Measurements from ENCODE around the gene MPPED1. TPM values are rescaled to one million over a fixed set of nuclear protein-coding genes. Genes with fewer than 3 reads are reported as not detected.

Gene MPPED1
- total RNA-seq, 2 donors from 2014 or later: not detected

DNA sequence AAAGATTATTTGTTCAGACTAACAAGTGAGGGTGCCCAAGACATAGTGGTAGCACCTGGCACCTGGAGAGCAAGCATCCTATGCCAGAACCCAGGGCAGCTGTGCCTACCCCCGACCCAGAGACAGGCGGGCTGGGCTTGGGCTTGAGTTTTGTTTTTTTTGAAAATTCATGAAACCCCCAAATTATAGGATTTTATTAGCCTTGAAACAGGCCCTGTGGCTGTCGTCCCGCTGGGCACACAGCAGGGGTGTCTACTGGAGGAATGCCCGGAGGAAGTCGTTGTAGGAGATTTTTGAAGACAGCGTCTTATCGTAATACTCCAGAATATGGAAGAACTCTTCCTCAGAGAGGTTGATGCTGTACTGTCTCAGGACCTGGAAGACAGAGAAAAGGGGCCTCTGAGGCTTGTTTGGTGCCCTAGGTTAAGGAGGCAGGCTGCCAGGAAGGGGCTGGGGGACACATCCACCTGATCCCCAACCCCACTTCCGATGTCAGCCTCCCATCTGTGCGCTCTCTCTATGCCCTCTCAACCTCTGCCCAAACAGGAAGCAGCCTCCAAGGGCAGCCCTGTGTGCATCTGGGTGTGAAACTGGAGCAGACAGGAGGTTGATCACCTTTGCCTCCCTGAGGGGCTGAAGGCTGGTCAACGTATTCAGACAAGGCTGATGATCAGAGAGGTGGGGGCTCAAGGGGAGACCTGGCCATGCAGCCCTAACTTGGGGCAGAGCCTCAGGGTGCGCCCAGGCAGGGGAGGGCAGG lies 117.0 kb downstream of the MPPED1 start:
- intact Hi-C loops (cut with DNase I): no loop called here
- Histone ChIP-seq H3K4me1 (no peaks in the 10 kb centered on the region), H3K9me3 (no peaks in the 10 kb centered on the region), H3K4me3 (no peak overlapping the region), H3K27ac (no peak overlapping the region), H3K27me3 (no peaks in the 10 kb centered on the region), H3K36me3 (replicated peaks in 1 of 2; ENCODE audit: insufficient read depth in 1 of 2, low read depth in 2 of 2) (no peaks in the 10 kb centered on the region)
- no peak for DNase-seq
- no peak for ATAC-seq
- WGBS, 2 donors: 61 to 73% methylated on average over 12 of the region's 12 CpGs
- no peak for TF ChIP-seq POLR2A (IDR thresholded peaks at IDR 0.05)
- TF ChIP-seq, protein P1, sequence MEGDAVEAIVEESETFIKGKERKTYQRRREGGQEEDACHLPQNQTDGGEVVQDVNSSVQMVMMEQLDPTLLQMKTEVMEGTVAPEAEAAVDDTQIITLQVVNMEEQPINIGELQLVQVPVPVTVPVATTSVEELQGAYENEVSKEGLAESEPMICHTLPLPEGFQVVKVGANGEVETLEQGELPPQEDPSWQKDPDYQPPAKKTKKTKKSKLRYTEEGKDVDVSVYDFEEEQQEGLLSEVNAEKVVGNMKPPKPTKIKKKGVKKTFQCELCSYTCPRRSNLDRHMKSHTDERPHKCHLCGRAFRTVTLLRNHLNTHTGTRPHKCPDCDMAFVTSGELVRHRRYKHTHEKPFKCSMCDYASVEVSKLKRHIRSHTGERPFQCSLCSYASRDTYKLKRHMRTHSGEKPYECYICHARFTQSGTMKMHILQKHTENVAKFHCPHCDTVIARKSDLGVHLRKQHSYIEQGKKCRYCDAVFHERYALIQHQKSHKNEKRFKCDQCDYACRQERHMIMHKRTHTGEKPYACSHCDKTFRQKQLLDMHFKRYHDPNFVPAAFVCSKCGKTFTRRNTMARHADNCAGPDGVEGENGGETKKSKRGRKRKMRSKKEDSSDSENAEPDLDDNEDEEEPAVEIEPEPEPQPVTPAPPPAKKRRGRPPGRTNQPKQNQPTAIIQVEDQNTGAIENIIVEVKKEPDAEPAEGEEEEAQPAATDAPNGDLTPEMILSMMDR (IDR thresholded peaks at IDR 0.05): no peak

DNA sequence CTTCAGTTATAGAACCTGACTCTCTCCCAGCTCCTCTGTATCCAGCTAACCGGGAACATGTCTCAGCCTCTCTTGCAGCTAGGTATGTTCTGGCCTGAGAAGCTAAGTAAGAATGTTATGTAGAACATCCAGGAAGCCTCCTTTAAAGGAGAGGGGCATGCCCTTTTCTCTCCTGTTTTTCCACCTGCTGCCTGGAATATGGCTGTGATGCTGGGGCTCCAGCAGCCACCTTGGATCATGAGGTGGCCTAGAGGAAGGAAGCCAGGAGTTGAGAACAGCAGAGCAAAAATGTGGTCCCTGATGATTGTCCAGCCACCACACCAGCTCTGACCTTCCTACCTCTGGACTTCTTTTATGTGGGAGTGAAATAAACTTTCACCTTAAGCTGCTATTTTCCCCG lies 117.6 kb downstream of the MPPED1 start:
- no peak overlapping the region for H3K4me3 ChIP-seq
- H3K4me1 ChIP-seq: no peaks in the 10 kb centered on the region
- WGBS, 2 donors: 96 to 100% methylated on average over 2 of the region's 2 CpGs
- H3K9me3 ChIP-seq: no peaks in the 10 kb centered on the region
- TF ChIP-seq, protein P1 (IDR thresholded peaks at IDR 0.05): no peak
- no peak for TF ChIP-seq POLR2A (IDR thresholded peaks at IDR 0.05)
- H3K27ac ChIP-seq: no peak overlapping the region
- intact Hi-C loops (cut with DNase I): no loop called here
- no peaks in the 10 kb centered on the region for H3K36me3 ChIP-seq (replicated peaks in 1 of 2; ENCODE audit: insufficient read depth in 1 of 2, low read depth in 2 of 2)
- ATAC-seq (no peak), DNase-seq (no peak)
- no peaks in the 10 kb centered on the region for H3K27me3 ChIP-seq

- Histone ChIP-seq H3K36me3 (replicated peaks in 1 of 2; ENCODE audit: insufficient read depth in 1 of 2, low read depth in 2 of 2) (no peaks in the 10 kb centered on the region), H3K9me3 (no peaks in the 10 kb centered on the region), H3K4me3 (no peak overlapping the region), H3K27me3 (no peaks in the 10 kb centered on the region), H3K4me1 (no peaks in the 10 kb centered on the region), H3K27ac (no peak overlapping the region)
- DNase-seq (no peak), ATAC-seq (no peak)
- whole genome bisulfite sequencing, 2 donors: 83 to 86% methylated on average over 8 to 9 of the region's 9 CpGs
- intact Hi-C loops (cut with DNase I): no loop called here
- no peak for TF ChIP-seq POLR2A (IDR thresholded peaks at IDR 0.05)
- TF ChIP-seq, protein P1 (IDR thresholded peaks at IDR 0.05): no peak
Observed at GRCh38 chr22:43529934-43530333, 118.1 kb downstream of the MPPED1 start.

DNA sequence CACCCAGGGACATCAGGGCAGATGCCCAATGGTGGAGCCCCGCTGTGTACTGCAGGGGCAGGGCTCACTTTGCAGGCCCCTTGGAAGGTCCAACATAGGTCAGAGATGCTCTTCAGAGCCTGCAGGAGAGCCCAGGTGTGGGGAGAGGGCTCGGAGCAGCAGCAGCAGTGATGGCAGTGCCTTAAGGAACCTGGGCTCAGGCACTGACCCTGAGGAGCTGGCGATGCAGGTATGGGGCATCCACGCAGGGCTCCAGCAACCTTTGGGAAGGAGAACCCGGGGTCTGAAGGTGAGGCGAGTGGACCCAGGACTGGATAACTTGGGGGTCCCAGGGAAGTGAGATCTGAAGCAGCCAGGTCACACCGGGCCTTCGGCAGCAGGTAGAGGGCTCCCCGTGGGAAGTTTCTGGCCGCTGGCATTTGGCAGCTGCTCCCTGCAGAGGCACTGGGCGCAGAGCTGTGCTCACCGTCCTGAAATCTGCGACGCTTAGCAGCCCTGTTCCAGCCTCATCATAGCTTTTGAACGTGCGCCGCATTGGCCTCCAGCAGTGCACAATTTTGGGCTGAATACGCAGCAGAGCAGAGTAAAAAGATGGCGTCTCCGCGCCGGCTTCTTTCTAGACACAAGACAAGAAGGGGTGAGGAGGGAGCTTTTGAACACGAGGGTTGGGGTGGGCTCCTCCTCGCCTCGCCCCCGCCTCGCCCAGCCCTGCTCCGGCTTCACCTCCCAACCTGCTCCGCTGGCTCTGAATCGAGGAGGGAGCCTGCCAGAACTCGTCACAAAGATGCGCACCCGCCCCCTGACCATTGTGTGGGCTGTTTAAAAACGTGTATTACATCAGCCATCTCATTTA lies 118.8 kb downstream of the MPPED1 start:
- no peak overlapping the region for H3K4me3 ChIP-seq
- TF ChIP-seq POLR2A (IDR thresholded peaks at IDR 0.05): no peak
- TF ChIP-seq, protein P1 (IDR thresholded peaks at IDR 0.05): no peak
- no peak overlapping the region for H3K27ac ChIP-seq
- H3K9me3 ChIP-seq: no peaks in the 10 kb centered on the region
- H3K4me1 ChIP-seq: no peaks in the 10 kb centered on the region
- DNase-seq: no peak
- 78 to 89% methylated on average over 24 to 30 of the region's 34 CpGs for WGBS, 2 donors
- intact Hi-C loops (cut with DNase I): no loop called here
- ATAC-seq: no peak
- no peaks in the 10 kb centered on the region for H3K36me3 ChIP-seq (replicated peaks in 1 of 2; ENCODE audit: insufficient read depth in 1 of 2, low read depth in 2 of 2)
- H3K27me3 ChIP-seq: no peaks in the 10 kb centered on the region

Measured in body of pancreas (tissue), 4 donors.